ENCODE results near the gene NEURL1B.

Gene NEURL1B

GRCh38 chr5:172679628-172680212 is 38.7 kb downstream of the NEURL1B start:
- Mint-ChIP-seq H3K4me1 (peaks cover 9% of the 10 kb centered on the region), H3K36me3 (peaks cover 4% of the 10 kb centered on the region), H3K27ac (no peak overlapping the region), H3K4me3 (no peak overlapping the region), H3K27me3 (peaks cover 22% of the 10 kb centered on the region), H3K9me3 (no peaks in the 10 kb centered on the region)
- no peak for DNase-seq
- CTCF ChIA-PET: no interaction called here

GRCh38 chr5:172680921-172681320 is 39.9 kb downstream of the NEURL1B start:
- H3K36me3 Mint-ChIP-seq: peaks cover 4% of the 10 kb centered on the region
- H3K9me3 Mint-ChIP-seq: no peaks in the 10 kb centered on the region
- CTCF ChIA-PET: no interaction called here
- peaks cover 9% of the 10 kb centered on the region for H3K4me1 Mint-ChIP-seq
- peaks cover 27% of the 10 kb centered on the region for H3K27me3 Mint-ChIP-seq
- H3K4me3 Mint-ChIP-seq: no peak overlapping the region
- DNase-seq: no peak
- H3K27ac Mint-ChIP-seq: no peak overlapping the region

- Mint-ChIP-seq H3K4me3 (no peak overlapping the region), H3K4me1 (peaks cover 9% of the 10 kb centered on the region), H3K36me3 (peaks cover 4% of the 10 kb centered on the region), H3K9me3 (no peaks in the 10 kb centered on the region), H3K27ac (no peak overlapping the region), H3K27me3 (peaks cover 27% of the 10 kb centered on the region)
- CTCF ChIA-PET: no interaction called here
- no peak for DNase-seq
Measured at GRCh38 chr5:172681421-172681820, 40.4 kb downstream of the NEURL1B start.

- CTCF ChIA-PET: interaction anchor here (0.8 kb wide), 1 partner anchor 10 kb away, joined by 3 read pairs; no protein-coding TSS in a partner anchor
- Mint-ChIP-seq H3K27ac (no peak overlapping the region), H3K36me3 (peaks cover 4% of the 10 kb centered on the region), H3K4me1 (peaks cover 14% of the 10 kb centered on the region), H3K4me3 (no peak overlapping the region), H3K9me3 (no peaks in the 10 kb centered on the region), H3K27me3 (peaks cover 27% of the 10 kb centered on the region)
- DNase-seq: no peak
Measured at GRCh38 chr5:172683264-172683644, 42.2 kb downstream of the NEURL1B start.

DNA sequence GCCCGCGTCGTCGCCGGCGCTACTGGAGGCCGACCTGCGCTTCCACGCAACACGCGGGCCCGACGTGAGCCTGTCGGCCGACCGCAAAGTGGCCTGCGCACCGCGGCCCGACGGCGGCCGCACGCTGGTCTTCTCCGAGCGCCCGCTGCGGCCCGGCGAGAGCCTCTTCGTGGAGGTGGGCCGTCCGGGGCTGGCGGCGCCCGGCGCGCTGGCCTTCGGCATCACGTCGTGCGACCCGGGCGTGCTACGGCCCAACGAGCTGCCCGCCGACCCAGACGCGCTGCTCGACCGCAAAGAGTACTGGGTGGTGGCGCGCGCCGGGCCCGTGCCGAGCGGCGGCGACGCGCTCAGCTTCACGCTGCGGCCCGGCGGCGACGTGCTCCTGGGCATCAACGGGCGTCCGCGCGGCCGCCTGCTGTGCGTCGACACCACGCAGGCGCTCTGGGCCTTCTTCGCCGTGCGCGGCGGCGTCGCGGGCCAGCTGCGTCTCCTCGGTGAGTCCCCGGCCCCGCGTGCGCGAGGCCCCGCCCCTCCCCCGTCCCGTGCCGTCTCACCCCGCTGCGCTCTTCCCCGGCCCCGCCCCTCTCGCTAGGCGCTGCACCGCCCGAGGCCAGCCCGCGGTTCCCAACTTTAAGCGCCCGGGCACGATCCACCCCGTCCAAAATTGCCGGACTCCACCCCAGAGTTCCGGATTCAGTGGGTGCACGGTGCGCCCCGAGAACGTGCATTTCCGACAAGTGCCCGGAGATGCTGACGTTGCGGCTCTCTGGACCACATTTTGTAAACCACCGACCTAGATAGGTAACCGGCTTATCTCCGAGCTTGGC is 42.8 kb downstream of the NEURL1B start:
- Mint-ChIP-seq H3K27ac (no peak overlapping the region), H3K4me3 (peak overlapping the region; percentile 58), H3K27me3 (peaks cover 27% of the 10 kb centered on the region), H3K36me3 (peaks cover 4% of the 10 kb centered on the region), H3K4me1 (peaks cover 20% of the 10 kb centered on the region), H3K9me3 (no peaks in the 10 kb centered on the region)
- CTCF ChIA-PET: interaction anchor here (0.8 kb wide), 1 partner anchor 11 kb away, joined by 3 read pairs; no protein-coding TSS in a partner anchor
- peak; percentile 74 for DNase-seq

DNA sequence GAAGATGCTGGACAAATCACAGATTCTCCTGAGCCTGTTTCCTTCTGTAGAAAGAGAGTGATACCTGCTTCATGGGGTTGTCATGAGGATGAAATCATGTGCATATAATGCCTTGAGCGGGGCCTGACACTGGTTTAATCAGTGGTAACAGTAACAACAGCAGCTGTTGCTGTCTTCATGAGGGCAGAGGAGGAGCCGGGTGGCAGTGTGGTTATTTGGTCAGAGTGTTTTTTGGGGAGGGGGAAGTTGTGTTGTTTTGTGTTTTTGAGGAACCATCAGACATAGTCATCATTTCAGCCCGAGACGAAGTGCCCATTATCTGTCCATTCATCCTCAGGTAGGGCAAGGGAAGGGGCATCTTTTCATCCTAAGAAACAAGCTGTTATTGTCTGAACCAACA is 44.0 kb downstream of the NEURL1B start:
- H3K27ac Mint-ChIP-seq: no peak overlapping the region
- H3K4me3 Mint-ChIP-seq: no peak overlapping the region
- H3K4me1 Mint-ChIP-seq: peaks cover 28% of the 10 kb centered on the region
- H3K27me3 Mint-ChIP-seq: peaks cover 27% of the 10 kb centered on the region
- peaks cover 4% of the 10 kb centered on the region for H3K36me3 Mint-ChIP-seq
- DNase-seq: no peak
- H3K9me3 Mint-ChIP-seq: no peaks in the 10 kb centered on the region
- CTCF ChIA-PET: interaction anchor here (1.2 kb wide), 1 partner anchor 10 kb away, joined by 3 read pairs; no protein-coding TSS in a partner anchor

GRCh38 chr5:172686111-172686510 is 45.0 kb downstream of the NEURL1B start:
- CTCF ChIA-PET: no interaction called here
- Mint-ChIP-seq H3K27ac (no peak overlapping the region), H3K36me3 (peaks cover 4% of the 10 kb centered on the region), H3K27me3 (peaks cover 31% of the 10 kb centered on the region), H3K9me3 (no peaks in the 10 kb centered on the region), H3K4me1 (peaks cover 28% of the 10 kb centered on the region), H3K4me3 (no peak overlapping the region)
- DNase-seq: no peak

- no peak overlapping the region for H3K4me3 Mint-ChIP-seq
- H3K36me3 Mint-ChIP-seq: peaks cover 4% of the 10 kb centered on the region
- peaks cover 28% of the 10 kb centered on the region for H3K4me1 Mint-ChIP-seq
- H3K27me3 Mint-ChIP-seq: peaks cover 32% of the 10 kb centered on the region
- no peak for DNase-seq
- no peak overlapping the region for H3K27ac Mint-ChIP-seq
- CTCF ChIA-PET: interaction anchor here (1.4 kb wide), 1 partner anchor 10 kb away, joined by 5 read pairs; no protein-coding TSS in a partner anchor
- no peaks in the 10 kb centered on the region for H3K9me3 Mint-ChIP-seq
Measured at GRCh38 chr5:172686539-172687390, 45.7 kb downstream of the NEURL1B start.

- CTCF ChIA-PET: interaction anchor here (1.4 kb wide), 1 partner anchor 9 kb away, joined by 5 read pairs; no protein-coding TSS in a partner anchor
- peaks cover 25% of the 10 kb centered on the region for H3K27me3 Mint-ChIP-seq
- H3K4me1 Mint-ChIP-seq: peaks cover 25% of the 10 kb centered on the region
- H3K9me3 Mint-ChIP-seq: no peaks in the 10 kb centered on the region
- H3K4me3 Mint-ChIP-seq: no peak overlapping the region
- no peak for DNase-seq
- no peak overlapping the region for H3K27ac Mint-ChIP-seq
- H3K36me3 Mint-ChIP-seq: peaks cover 2% of the 10 kb centered on the region
Measured at GRCh38 chr5:172687940-172688339, 46.9 kb downstream of the NEURL1B start.

DNA sequence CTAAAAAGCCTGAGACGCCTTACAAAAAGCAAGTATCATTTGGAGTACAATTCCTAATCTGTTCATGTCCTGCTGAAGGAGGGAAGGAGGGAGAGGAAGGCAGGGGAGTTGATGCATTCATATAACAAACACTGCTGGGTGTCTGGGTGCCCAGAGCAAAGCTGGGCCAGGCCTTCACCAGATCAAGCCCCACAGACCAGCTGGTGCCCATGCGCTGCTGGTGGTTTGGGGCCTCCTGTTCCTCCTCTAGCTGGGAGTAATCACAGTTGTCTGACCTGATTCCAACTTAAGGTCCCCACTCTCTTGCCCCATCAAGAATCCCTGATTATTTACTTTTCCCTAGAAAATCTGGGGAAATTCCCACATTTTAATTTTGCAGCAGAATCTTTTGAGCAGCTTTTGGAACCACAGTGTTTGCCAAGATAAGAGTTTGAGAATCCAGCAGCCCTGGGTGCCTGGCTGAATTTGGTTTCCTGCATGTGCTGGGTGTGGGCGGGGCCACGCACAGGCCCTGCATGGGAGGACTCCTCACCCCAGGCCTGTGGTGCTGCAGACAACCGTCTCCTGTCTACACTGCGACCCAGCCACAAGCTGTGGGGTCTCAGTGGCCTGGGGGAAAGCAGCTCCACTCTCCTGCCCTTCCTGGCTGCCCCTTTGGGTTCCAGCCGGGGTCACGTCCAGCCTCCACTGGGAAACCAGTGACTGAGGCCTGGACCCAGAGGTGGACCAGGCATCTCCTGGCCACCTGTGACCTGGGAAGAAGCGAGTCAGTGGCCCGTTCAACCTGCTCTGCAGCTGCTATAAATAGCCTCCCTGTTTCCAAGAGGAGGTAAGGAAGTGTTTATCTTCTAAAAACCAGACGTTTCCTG is 47.5 kb downstream of the NEURL1B start:
- peak; percentile 68 for DNase-seq
- Mint-ChIP-seq H3K27ac (peak overlapping the region; percentile 59), H3K27me3 (peaks cover 21% of the 10 kb centered on the region), H3K9me3 (no peaks in the 10 kb centered on the region), H3K4me1 (peaks cover 23% of the 10 kb centered on the region), H3K4me3 (no peak overlapping the region), H3K36me3 (no peaks in the 10 kb centered on the region)
- CTCF ChIA-PET: no interaction called here

DNA sequence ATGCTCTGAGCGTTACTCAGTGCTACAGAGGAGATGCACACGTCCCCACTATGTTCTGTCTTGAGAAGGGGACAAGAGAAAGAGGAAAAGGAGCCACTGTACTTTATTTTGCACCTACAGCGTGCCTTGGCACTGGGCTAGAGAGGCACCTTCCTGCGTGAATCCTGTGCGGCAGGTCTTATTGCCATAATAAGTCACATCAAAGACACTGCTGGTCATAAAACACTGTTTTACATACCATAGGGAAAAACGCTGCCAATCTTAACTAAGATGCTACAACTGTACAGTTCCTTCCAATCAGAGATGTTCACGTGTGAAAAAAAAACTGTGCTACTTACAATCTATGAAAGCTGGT is 48.1 kb downstream of the NEURL1B start:
- Mint-ChIP-seq H3K9me3 (no peaks in the 10 kb centered on the region), H3K4me1 (peaks cover 22% of the 10 kb centered on the region), H3K36me3 (no peaks in the 10 kb centered on the region), H3K27me3 (peaks cover 20% of the 10 kb centered on the region), H3K27ac (peak overlapping the region; percentile 33), H3K4me3 (no peak overlapping the region)
- CTCF ChIA-PET: no interaction called here
- no peak for DNase-seq

- Mint-ChIP-seq H3K27me3 (peaks cover 17% of the 10 kb centered on the region), H3K36me3 (no peaks in the 10 kb centered on the region), H3K4me1 (peaks cover 19% of the 10 kb centered on the region), H3K4me3 (no peak overlapping the region), H3K27ac (no peak overlapping the region), H3K9me3 (no peaks in the 10 kb centered on the region)
- DNase-seq: no peak
- CTCF ChIA-PET: no interaction called here
Measured at GRCh38 chr5:172689801-172690200, 48.7 kb downstream of the NEURL1B start.

DNA sequence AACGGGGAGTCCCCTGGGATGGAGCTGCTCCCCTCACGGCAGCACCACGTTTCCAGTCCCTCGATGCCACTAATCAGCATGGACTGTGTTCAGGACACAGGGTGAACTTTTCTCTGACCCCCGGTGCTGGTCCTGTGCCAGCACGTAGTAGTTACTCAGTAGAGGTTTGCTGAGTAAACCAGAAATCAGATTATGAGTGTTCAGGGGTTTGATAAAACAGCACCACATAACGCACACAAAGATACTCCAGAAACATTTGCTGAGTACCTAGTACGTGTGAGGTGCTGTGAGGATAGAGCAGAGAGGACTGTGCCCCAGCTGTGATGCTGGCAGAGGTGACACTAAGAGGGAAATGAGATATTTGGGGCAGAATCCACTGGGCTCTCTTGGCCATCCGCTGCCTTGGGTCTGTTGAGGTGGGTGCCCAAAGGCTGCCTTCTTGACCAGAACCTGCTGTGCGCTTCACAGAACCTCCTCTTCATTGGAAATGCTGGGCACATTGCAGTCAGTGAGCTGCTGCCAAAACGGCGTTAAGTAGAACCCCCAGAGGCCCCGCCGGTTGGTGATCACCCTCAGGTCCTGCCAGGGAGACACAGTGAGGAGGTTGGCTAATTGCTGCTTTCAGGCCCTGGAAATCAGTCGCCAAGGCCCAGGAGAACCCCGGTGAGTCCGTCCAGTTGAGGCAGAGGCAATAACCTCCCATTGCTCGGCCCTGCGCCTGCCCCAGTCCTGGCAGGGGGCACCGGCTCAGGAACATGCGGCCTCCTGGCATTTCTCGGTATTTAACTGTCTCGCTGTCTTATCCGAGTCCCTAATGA is 49.4 kb downstream of the NEURL1B start:
- CTCF ChIA-PET: no interaction called here

More for the DNA sequence above, 49.4 kb downstream of the NEURL1B start:
- peaks cover 13% of the 10 kb centered on the region for H3K27me3 Mint-ChIP-seq
- H3K27ac Mint-ChIP-seq: no peak overlapping the region
- peaks cover 19% of the 10 kb centered on the region for H3K4me1 Mint-ChIP-seq
- no peak overlapping the region for H3K4me3 Mint-ChIP-seq
- no peaks in the 10 kb centered on the region for H3K9me3 Mint-ChIP-seq
- no peaks in the 10 kb centered on the region for H3K36me3 Mint-ChIP-seq
- DNase-seq: no peak
